H9 (cell line): ENCODE data around the gene LHPP. TPM values are rescaled to one million over a fixed set of nuclear protein-coding genes. Genes with fewer than 3 reads are reported as not detected.

Experiments used
- DNase-seq: peaks from one replicate; pipeline ENCODE4 v3.0.0-alpha.2; 2017
- H2AFZ ChIP-seq: one replicate; pipeline ENCODE4 v1.6.1; 2013; ENCODE audit warnings: mild to moderate bottlenecking, low read length, control low read depth, moderate library complexity
- H2AK5ac ChIP-seq: 2 replicates; pipeline ENCODE4 v1.6.1; 2013; ENCODE audit warnings: low read length, control low read depth, mixed read lengths; ENCODE audit not compliant: insufficient read length
- H2BK120ac ChIP-seq: one replicate; pipeline ENCODE4 v1.6.1; 2013; ENCODE audit warnings: low read depth, mild to moderate bottlenecking, low read length, control low read depth, inconsistent platforms; ENCODE audit not compliant: poor library complexity, severe bottlenecking
- H2BK12ac ChIP-seq: 2 replicates; pipeline ENCODE4 v1.6.1; 2013; ENCODE audit warnings: low read length, control low read depth, mixed read lengths, low read depth; ENCODE audit not compliant: insufficient read length
- H2BK15ac ChIP-seq: 2 replicates; pipeline ENCODE4 v1.6.1; 2013; ENCODE audit warnings: low read depth, low read length, control low read depth
- H2BK20ac ChIP-seq: one replicate; pipeline ENCODE4 v1.6.1; 2013; ENCODE audit warnings: low read depth, mild to moderate bottlenecking, low read length, control low read depth, inconsistent platforms; ENCODE audit not compliant: poor library complexity, severe bottlenecking
- H2BK5ac ChIP-seq: 2 replicates; pipeline ENCODE4 v1.6.1; 2013; ENCODE audit warnings: low read length, control low read depth, mixed read lengths; ENCODE audit not compliant: insufficient read length
- H3K14ac ChIP-seq: 2 replicates; pipeline ENCODE4 v1.6.1; 2013; ENCODE audit warnings: low read length, control low read depth; ENCODE audit not compliant: insufficient read depth
- H3K18ac ChIP-seq: 2 replicates; pipeline ENCODE4 v1.6.1; 2013; ENCODE audit warnings: low read depth, mild to moderate bottlenecking, mixed read lengths, low read length, control low read depth; ENCODE audit not compliant: insufficient read length
- H3K23ac ChIP-seq: 2 replicates; pipeline ENCODE4 v1.6.1; 2013; ENCODE audit warnings: low read length, control low read depth, mixed read lengths, low read depth; ENCODE audit not compliant: insufficient read length
- H3K23me2 ChIP-seq: 2 replicates; pipeline ENCODE4 v1.6.1; 2013; ENCODE audit warnings: low read depth, mild to moderate bottlenecking, mixed read lengths, low read length, control low read depth; ENCODE audit not compliant: insufficient read length, poor library complexity, severe bottlenecking
- H3K27ac ChIP-seq: 2 replicates; pipeline ENCODE4 v1.5.1; 2013; ENCODE audit warnings: low read length, control low read depth, mixed read lengths, low read depth; ENCODE audit not compliant: insufficient read length
- H3K27me3 ChIP-seq: 2 replicates; pipeline ENCODE4 v1.6.1; 2013; ENCODE audit warnings: low read length, control low read depth, inconsistent platforms; ENCODE audit not compliant: insufficient read depth
- H3K4ac ChIP-seq: 2 replicates; pipeline ENCODE4 v1.6.1; 2013; ENCODE audit warnings: low read depth, mild to moderate bottlenecking, control low read depth, inconsistent platforms, low read length, moderate library complexity
- H3K4me1 ChIP-seq: 2 replicates; pipeline ENCODE4 v1.6.1; 2013; ENCODE audit warnings: low read length, control low read depth, inconsistent platforms; ENCODE audit not compliant: insufficient read depth
- H3K4me2 ChIP-seq: 2 replicates; pipeline ENCODE4 v1.6.1; 2013; ENCODE audit warnings: low read length, control low read depth, mixed read lengths; ENCODE audit not compliant: insufficient read length, insufficient read depth
- H3K56ac ChIP-seq: 2 replicates; pipeline ENCODE4 v1.6.1; 2013; ENCODE audit warnings: low read depth, mild to moderate bottlenecking, mixed read lengths, low read length, control low read depth; ENCODE audit not compliant: insufficient read length
- H3K79me1 ChIP-seq: 2 replicates; pipeline ENCODE4 v1.6.1; 2013; ENCODE audit warnings: low read depth, mild to moderate bottlenecking, moderate library complexity, low read length, control low read depth, inconsistent platforms; ENCODE audit not compliant: insufficient read depth, poor library complexity, severe bottlenecking
- H3K79me2 ChIP-seq: 2 replicates; pipeline ENCODE4 v1.6.1; 2013; ENCODE audit warnings: low read length, control low read depth, inconsistent platforms; ENCODE audit not compliant: insufficient read depth
- H3K9ac ChIP-seq: 2 replicates; pipeline ENCODE4 v1.6.1; 2013; ENCODE audit warnings: low read length, control low read depth, mixed read lengths; ENCODE audit not compliant: insufficient read length; ENCODE audit errors: extremely low read depth
- H3K9me3 ChIP-seq: one replicate; pipeline ENCODE4 v1.6.1; 2013; ENCODE audit warnings: low read depth, low read length, inconsistent platforms; ENCODE audit not compliant: control insufficient read depth
- H3T11ph ChIP-seq: one replicate; pipeline ENCODE4 v1.6.1; 2013; ENCODE audit warnings: mild to moderate bottlenecking, low read length, control low read depth, inconsistent platforms
- H4K20me1 ChIP-seq: one replicate; pipeline ENCODE4 v1.6.1; 2013; ENCODE audit not compliant: control insufficient read depth, insufficient read length, insufficient read depth
- H4K5ac ChIP-seq: 2 replicates; pipeline ENCODE4 v1.6.1; 2013; ENCODE audit warnings: low read depth, mild to moderate bottlenecking, mixed read lengths, low read length, control low read depth; ENCODE audit not compliant: insufficient read length
- H4K8ac ChIP-seq: replicated peaks from 2 replicates; pipeline ENCODE4 v1.6.1; 2013; ENCODE audit warnings: low read length, control low read depth, mixed read lengths, low read depth; ENCODE audit not compliant: insufficient read length
- H4K91ac ChIP-seq: 2 replicates; pipeline ENCODE4 v1.6.1; 2013; ENCODE audit warnings: low read depth, mild to moderate bottlenecking, moderate library complexity, mixed read lengths, low read length, control low read depth; ENCODE audit not compliant: insufficient read length
- H3K27ac Mint-ChIP-seq, 3 experiments: 2 replicates in 2 of 3; 3 replicates in 1 of 3; pipeline ENCODE4 v1.8.0; 2020 to 2021; ENCODE audit warnings: mixed read lengths in 3 of 3, mild to moderate bottlenecking in 1 of 3, moderate library complexity in 1 of 3
- H3K27me3 Mint-ChIP-seq: 2 replicates; pipeline ENCODE4 v1.8.0; 2021; ENCODE audit warnings: low read depth, mild to moderate bottlenecking, moderate library complexity, mixed read lengths
- H3K36me3 Mint-ChIP-seq, 3 experiments: 2 replicates in 2 of 3; 3 replicates in 1 of 3; pipeline ENCODE4 v1.8.0; 2020 to 2021; ENCODE audit warnings: low read depth in 3 of 3, mixed read lengths in 3 of 3; ENCODE audit not compliant: insufficient read depth in 1 of 3
- H3K4me1 Mint-ChIP-seq, 2 experiments: 2 replicates each; pipeline ENCODE4 v1.8.0; 2020; ENCODE audit warnings: mixed read lengths in 2 of 2
- H3K4me3 Mint-ChIP-seq, 2 experiments: 2 replicates in 1 of 2; 3 replicates in 1 of 2; pipeline ENCODE4 v1.8.0; 2020 to 2021; ENCODE audit warnings: mild to moderate bottlenecking in 2 of 2, mixed read lengths in 2 of 2, moderate library complexity in 1 of 2
- H3K9me3 Mint-ChIP-seq, 2 experiments: 2 replicates in 1 of 2; 3 replicates in 1 of 2; pipeline ENCODE4 v1.8.0; 2020; ENCODE audit warnings: mild to moderate bottlenecking in 2 of 2, mixed read lengths in 2 of 2, moderate library complexity in 1 of 2
- CTCF ChIP-seq: fragments of 200-600 bp; sonication (generic); conservative IDR thresholded peaks from 3 replicates; pipeline ENCODE4 v1.8.0; 2021; ENCODE audit warnings: antibody characterized with exemption, mild to moderate bottlenecking
- WGBS: extraction: QIAGEN DNeasy Blood & Tissue Kit; methylation state at CpG from one replicate; pipeline ENCODE4 v1.1.7; 2013; ENCODE audit warnings: missing lambda C conversion rate, low lambda C conversion rate, mixed read lengths; ENCODE audit not compliant: insufficient read length; ENCODE audit errors: extremely low coverage; 5-methylcytosine and 5-hydroxymethylcytosine counted together
- total RNA-seq: library from RNA; stranded (reverse); gene quantifications from 2 replicates; pipeline ENCODE4 v1.2.1, GENCODE V29; 2021

Gene LHPP
- total RNA-seq, 1 experiment from 2014 or later = 29.6 TPM

GRCh38 chr10:124602646-124603365 lies 141.2 kb downstream of the LHPP start:
- Mint-ChIP-seq H3K27me3 (peaks cover 4% of the 10 kb centered on the region), H3K9me3 (no peaks in the 10 kb centered on the region), H3K4me1 (peaks cover 4 to 9% of the 10 kb centered on the region in 2 experiments; a peak in 3 of 4 replicates), H3K27ac (no peak overlapping the region), H3K36me3 (no peaks in the 10 kb centered on the region; a peak in 1 of 7 replicates), H3K4me3 (no peak overlapping the region)
- H3K23me2 ChIP-seq = no peaks in the 10 kb centered on the region
- H3K14ac ChIP-seq = no peak overlapping the region; the same call in 1 of the 2 replicates
- no peak overlapping the region for H3K18ac ChIP-seq
- no peak overlapping the region for H2BK120ac ChIP-seq
- H3K4me1 ChIP-seq = no peaks in the 10 kb centered on the region
- no peak overlapping the region for H2BK12ac ChIP-seq
- no peaks in the 10 kb centered on the region for H4K20me1 ChIP-seq
- no peak overlapping the region for H3T11ph ChIP-seq
- no peak overlapping the region for H3K4ac ChIP-seq
- H2AFZ ChIP-seq = no peak overlapping the region
- no peak overlapping the region for H3K4me2 ChIP-seq
- H3K27ac ChIP-seq = no peak overlapping the region
- TF ChIP-seq CTCF = no peak
- H2BK15ac ChIP-seq = no peak overlapping the region
- no peak for DNase-seq
- H4K5ac ChIP-seq = no peak overlapping the region
- no peak overlapping the region for H4K8ac ChIP-seq
- H2BK20ac ChIP-seq = no peak overlapping the region
- no CpG with 5 or more reads among the region's 12 CpGs for WGBS
- H3K79me1 ChIP-seq = no peaks in the 10 kb centered on the region
- H3K9ac ChIP-seq = no peak overlapping the region
- no peak overlapping the region for H3K23ac ChIP-seq
- no peaks in the 10 kb centered on the region for H3K9me3 ChIP-seq
- no peak overlapping the region for H3K56ac ChIP-seq
- H3K27me3 ChIP-seq = no peaks in the 10 kb centered on the region
- no peak overlapping the region for H2BK5ac ChIP-seq
- H4K91ac ChIP-seq = no peak overlapping the region
- no peaks in the 10 kb centered on the region for H3K79me2 ChIP-seq
- H2AK5ac ChIP-seq = no peak overlapping the region
